CD4-positive, CD25-positive, alpha-beta regulatory T cell (primary cell): ENCODE measurements around the gene GPR137. TPM values are rescaled to one million over a fixed set of nuclear protein-coding genes. Genes with fewer than 3 reads are reported as not detected.
A peak's percentile ranks its signal among the peaks of the same experiment; 100 is the strongest.

Experiments used
- ATAC-seq, 2 donors: fragments of 150-1000 bp; cut with Tn5 transposase; one replicate each; pipeline ENCODE4 v1.10.0; 2021; ENCODE audit warnings: low read depth in 2 of 2, moderate number of reproducible peaks in 2 of 2, moderate library complexity in 1 of 2
- DNase-seq, 3 donors: peaks; one replicate each; pipeline versions ENCODE4 v3.0.0 to v3.0.0-alpha.2; 2012 to 2022; ENCODE audit warnings: mixed read lengths in 1 of 3
- H3K27ac ChIP-seq: one replicate; pipeline ENCODE4 v1.7.0; 2013; ENCODE audit warnings: mild to moderate bottlenecking, low read length; ENCODE audit not compliant: insufficient read depth, poor library complexity, severe bottlenecking
- H3K27me3 ChIP-seq: one replicate; pipeline ENCODE4 v1.7.0; 2013; ENCODE audit warnings: low read length; ENCODE audit not compliant: control insufficient read depth, insufficient read depth
- H3K36me3 ChIP-seq: one replicate; pipeline ENCODE4 v1.7.0; 2013; ENCODE audit warnings: mild to moderate bottlenecking, low read length, moderate library complexity; ENCODE audit not compliant: control insufficient read depth, insufficient read depth
- H3K4me1 ChIP-seq: 2 replicates; pipeline ENCODE4 v1.7.0; 2013; ENCODE audit warnings: mild to moderate bottlenecking, low read length; ENCODE audit not compliant: insufficient read depth, control insufficient read depth, poor library complexity, severe bottlenecking
- H3K4me3 ChIP-seq: one replicate; pipeline ENCODE4 v1.7.0; 2013; ENCODE audit warnings: low read depth, mild to moderate bottlenecking, low read length, moderate library complexity
- H3K9me3 ChIP-seq, 2 experiments: 1 replicate in 1 of 2; 2 replicates in 1 of 2; pipeline ENCODE4 v1.7.0; 2013; ENCODE audit warnings: low read length in 2 of 2, mild to moderate bottlenecking in 1 of 2, moderate library complexity in 1 of 2; ENCODE audit not compliant: control insufficient read depth in 2 of 2
- H3K27ac Mint-ChIP-seq, 3 donors: one replicate each; pipeline ENCODE4 v1.8.0; 2020 to 2022; ENCODE audit warnings: mild to moderate bottlenecking in 3 of 3, mixed read lengths in 3 of 3, moderate library complexity in 2 of 3
- H3K27me3 Mint-ChIP-seq: one replicate; pipeline ENCODE4 v1.8.0; 2022; ENCODE audit warnings: mild to moderate bottlenecking, mixed read lengths
- H3K36me3 Mint-ChIP-seq: one replicate; pipeline ENCODE4 v1.8.0; 2020; ENCODE audit warnings: mixed read lengths
- H3K4me1 Mint-ChIP-seq, 4 donors: one replicate each; pipeline ENCODE4 v1.8.0; 2020 to 2022; ENCODE audit warnings: mixed read lengths in 4 of 4, mild to moderate bottlenecking in 1 of 4
- H3K4me3 Mint-ChIP-seq, 4 donors: one replicate each; pipeline ENCODE4 v1.8.0; 2020 to 2022; ENCODE audit warnings: mild to moderate bottlenecking in 4 of 4, mixed read lengths in 4 of 4, moderate library complexity in 3 of 4
- H3K9me3 Mint-ChIP-seq, 7 donors: one replicate each; pipeline ENCODE4 v1.8.0; 2020 to 2022; ENCODE audit warnings: mixed read lengths in 7 of 7, mild to moderate bottlenecking in 3 of 7, moderate library complexity in 2 of 7
- polyA plus RNA-seq, 4 donors: library from polyadenylated mRNA; unstranded; fragments of 300-500 nt; fragmentation: Illumina TruSeq; gene quantifications; one replicate each; pipeline ENCODE4 v1.2.3, GENCODE V29; 2021
- total RNA-seq: library from RNA; stranded (reverse); gene quantifications from one replicate; pipeline ENCODE4 v1.2.3, GENCODE V29; 2022

Gene GPR137
- total and polyA plus RNA-seq, 5 donors from 2014 or later = 4.1 to 26.0 (median 6.5) TPM

DNA sequence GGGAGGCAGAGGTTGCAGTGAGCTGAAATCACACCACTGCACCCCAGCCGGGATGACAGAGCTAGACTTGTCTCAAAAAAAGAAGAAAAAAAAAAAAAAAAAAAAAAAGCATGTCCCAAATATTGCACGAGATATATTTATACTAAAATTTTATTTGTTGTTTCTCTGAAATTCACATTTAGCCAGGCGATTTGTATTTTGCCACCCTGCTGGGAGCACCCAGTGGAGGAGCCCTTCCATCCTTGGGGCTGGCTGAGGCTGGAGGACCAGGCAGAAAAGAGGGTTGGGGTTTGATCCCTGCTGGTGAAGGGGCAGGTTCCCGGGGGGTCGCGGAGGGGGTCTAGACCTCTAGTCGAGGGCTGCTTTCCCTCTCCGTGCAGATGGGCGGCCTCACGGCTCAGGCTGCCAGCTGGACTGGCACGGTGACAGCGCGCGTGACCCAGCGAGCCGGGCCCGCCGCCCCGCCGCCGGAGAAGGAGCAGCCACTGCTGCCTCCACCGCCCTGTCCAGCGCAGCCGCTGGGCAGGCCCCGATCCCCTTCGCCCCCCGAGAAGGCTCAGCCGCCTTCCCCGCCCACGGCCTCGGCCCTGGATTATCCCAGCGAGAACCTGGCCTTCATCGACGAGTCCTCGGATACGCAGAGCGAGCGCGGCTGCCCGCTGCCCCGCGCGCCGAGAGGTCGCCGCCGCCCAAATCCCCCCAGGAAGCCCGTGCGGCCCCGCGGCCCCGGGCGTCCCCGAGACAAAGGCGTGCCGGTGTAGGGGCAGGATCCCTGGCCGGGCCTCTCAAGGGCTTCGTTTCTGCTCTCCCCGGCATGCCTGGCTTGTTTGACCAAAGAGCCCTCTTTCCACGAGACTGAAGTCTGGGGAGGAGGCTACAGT lies 13.6 kb downstream of the GPR137 start:
- Mint-ChIP-seq H3K27me3 (peaks cover 75% of the 10 kb centered on the region), H3K4me3 (peak overlapping the region in 3 of 4 donors; percentile 70 to 75 (median 73)), H3K27ac (no peak overlapping the region), H3K4me1 (peaks cover 2 to 34% (median 15%) of the 10 kb centered on the region in 4 donors), H3K9me3 (no peaks in the 10 kb centered on the region), H3K36me3 (no peaks in the 10 kb centered on the region)
- H3K27ac ChIP-seq = no peak overlapping the region
- H3K9me3 ChIP-seq = no peaks in the 10 kb centered on the region
- ATAC-seq (no peak), DNase-seq (peak in 1 of 3 donors; percentile 22)
- no peaks in the 10 kb centered on the region for H3K36me3 ChIP-seq
- peaks cover 23% of the 10 kb centered on the region for H3K27me3 ChIP-seq
- peaks cover 31% of the 10 kb centered on the region for H3K4me1 ChIP-seq
- no peak overlapping the region for H3K4me3 ChIP-seq

DNA sequence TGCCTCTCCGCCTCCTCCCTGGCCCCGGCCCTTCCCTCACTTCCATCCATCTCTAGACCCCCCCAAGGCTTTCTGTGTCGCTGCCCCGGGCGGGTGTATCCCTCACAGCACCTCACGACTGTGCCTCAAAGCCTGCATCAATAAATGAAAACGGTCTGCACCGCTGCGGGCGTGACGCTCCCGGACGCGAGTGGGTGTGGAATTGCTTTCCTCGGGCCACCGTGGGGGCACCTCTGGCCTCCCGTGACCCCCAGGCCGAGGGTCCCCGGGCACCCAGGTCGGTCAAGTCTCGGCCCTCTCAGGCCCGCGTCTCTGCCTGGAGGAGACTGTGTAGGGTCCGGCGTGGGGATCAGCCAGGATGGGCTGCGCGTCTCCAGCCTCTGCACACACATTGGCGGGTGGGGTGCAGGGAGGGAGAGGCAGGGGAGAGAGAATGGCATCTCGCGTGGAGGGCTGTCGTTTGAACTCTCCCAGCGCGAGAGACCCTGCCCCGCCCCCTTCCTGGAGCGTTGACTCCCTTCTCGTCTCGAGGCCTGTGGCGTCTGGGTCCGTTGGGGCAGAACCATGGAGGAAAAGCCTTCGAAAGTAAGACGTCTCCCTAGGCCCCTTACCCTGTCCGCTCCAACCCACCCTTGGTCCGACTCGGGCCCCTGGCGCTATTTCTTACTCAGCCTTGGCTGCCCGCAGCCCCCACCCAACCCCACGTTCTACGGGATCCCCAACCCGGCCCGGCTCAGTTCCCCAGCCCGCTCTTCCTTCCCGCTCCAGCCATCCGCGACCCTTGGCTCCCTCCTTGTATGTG lies 14.4 kb downstream of the GPR137 start, which contains the start of gene CATSPERZ:
Gene CATSPERZ (plus strand): TSS at position 512 of the 802 bp plus-strand sequence. CDS start 53 bp downstream, at position 565.
- Histone ChIP-seq H3K27ac (no peak within 1 kb of the TSS), H3K4me3 (peak within 1 kb of the TSS; percentile 35), H3K27me3 (peaks cover 19% of the 10 kb centered on the region), H3K36me3 (no peaks in the 10 kb centered on the region), H3K9me3 (no peaks in the 10 kb centered on the region), H3K4me1 (peaks cover 37% of the 10 kb centered on the region)
- peak within 1 kb of the TSS; percentile 73 to 88 (median 78) for H3K4me3 Mint-ChIP-seq
- peaks cover 6 to 37% (median 18%) of the 10 kb centered on the region in 4 donors for H3K4me1 Mint-ChIP-seq
- no peak for ATAC-seq
- H3K27ac Mint-ChIP-seq = peak within 1 kb of the TSS in 1 of 3 donors; percentile 86
- no peaks in the 10 kb centered on the region for H3K36me3 Mint-ChIP-seq
- no peaks in the 10 kb centered on the region for H3K9me3 Mint-ChIP-seq
- H3K27me3 Mint-ChIP-seq = peaks cover 71% of the 10 kb centered on the region
- peak in 1 of 3 donors; percentile 38 for DNase-seq

DNA sequence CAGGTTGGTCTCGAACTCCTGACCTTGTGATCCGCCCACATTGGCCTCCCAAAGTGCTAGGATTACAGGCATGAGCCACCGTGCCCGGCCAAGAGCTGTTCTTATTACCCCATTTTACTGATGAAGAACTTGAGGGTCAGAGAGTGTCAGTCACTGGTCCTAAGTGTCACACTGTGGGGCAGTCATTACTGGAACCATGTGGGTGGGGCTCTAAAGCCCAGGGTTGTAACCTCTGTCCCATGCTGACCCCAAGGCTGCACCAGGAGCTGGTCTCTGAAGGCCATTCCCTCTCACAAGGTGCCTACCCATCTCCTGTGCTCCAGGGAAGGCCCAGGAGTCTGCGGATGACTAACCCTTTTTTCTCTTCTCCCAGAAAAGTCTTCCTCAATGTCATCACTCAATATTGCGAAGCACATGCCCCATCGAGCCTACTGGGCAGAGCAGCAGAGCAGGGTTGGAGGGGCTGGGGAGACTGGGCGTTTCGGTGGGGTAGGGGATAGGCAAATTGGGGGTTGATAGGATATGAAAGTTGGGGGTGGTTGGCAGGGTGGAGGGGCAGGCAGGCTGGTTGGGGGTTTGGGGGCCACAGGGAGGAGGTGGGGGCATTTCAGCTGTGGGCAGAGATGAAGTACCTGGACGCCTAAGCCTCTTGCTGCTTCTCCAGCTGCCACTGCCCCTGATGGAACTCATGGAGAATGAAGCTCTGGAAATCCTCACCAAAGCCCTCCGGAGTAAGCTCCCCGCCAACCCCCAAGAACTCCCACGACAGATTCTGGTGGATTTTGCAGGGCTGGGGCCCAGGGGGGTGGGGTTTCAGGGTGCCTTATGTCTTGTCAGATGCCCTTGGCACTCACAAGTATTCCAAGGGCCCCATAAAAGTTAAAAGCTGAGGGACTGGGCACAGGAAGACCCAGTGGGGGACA lies 17.7 kb downstream of the GPR137 start:
- H3K4me1 ChIP-seq = peaks cover 50% of the 10 kb centered on the region
- H3K9me3 Mint-ChIP-seq = no peaks in the 10 kb centered on the region
- H3K4me1 Mint-ChIP-seq = peaks cover 6 to 51% (median 22%) of the 10 kb centered on the region in 4 donors
- peaks cover 3% of the 10 kb centered on the region for H3K27me3 ChIP-seq
- no peaks in the 10 kb centered on the region for H3K36me3 Mint-ChIP-seq
- H3K4me3 ChIP-seq = no peak overlapping the region
- H3K27ac ChIP-seq = peak overlapping the region; percentile 94
- ATAC-seq (no peak), DNase-seq (no peak)
- H3K36me3 ChIP-seq = no peaks in the 10 kb centered on the region
- H3K9me3 ChIP-seq = no peaks in the 10 kb centered on the region
- H3K27ac Mint-ChIP-seq = peak overlapping the region in 1 of 3 donors; percentile 46
- H3K27me3 Mint-ChIP-seq = peaks cover 38% of the 10 kb centered on the region
- peak overlapping the region in 3 of 4 donors; percentile 75 to 98 (median 96) for H3K4me3 Mint-ChIP-seq

DNA sequence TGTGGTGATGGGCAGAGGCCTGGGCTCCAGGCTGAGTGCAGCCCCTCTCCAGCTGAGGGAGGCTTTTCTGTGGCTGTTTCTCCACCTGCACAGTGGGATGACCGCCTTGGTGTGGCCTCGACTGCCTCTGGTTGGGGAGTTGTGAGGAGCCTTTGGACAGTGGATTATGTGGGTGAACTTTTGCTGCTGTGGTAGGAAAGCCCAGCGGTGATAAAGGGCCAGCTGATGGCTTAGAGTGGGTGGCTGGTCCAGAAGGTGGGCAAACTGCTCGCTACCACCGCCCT lies 18.3 kb downstream of the GPR137 start:
- Histone ChIP-seq H3K9me3 (no peaks in the 10 kb centered on the region), H3K27me3 (peaks cover 3% of the 10 kb centered on the region), H3K4me1 (peaks cover 49% of the 10 kb centered on the region), H3K27ac (peak overlapping the region; percentile 94), H3K36me3 (no peaks in the 10 kb centered on the region), H3K4me3 (peak overlapping the region; percentile 76)
- DNase-seq = no peak
- H3K27me3 Mint-ChIP-seq = peaks cover 32% of the 10 kb centered on the region
- H3K36me3 Mint-ChIP-seq = no peaks in the 10 kb centered on the region
- peaks cover 6 to 48% (median 22%) of the 10 kb centered on the region in 4 donors for H3K4me1 Mint-ChIP-seq
- H3K9me3 Mint-ChIP-seq = no peaks in the 10 kb centered on the region
- H3K4me3 Mint-ChIP-seq = peak overlapping the region in 3 of 4 donors; percentile 94 to 98 (median 96)
- H3K27ac Mint-ChIP-seq = peak overlapping the region in 2 of 3 donors; percentile 95 to 98
- ATAC-seq = no peak

DNA sequence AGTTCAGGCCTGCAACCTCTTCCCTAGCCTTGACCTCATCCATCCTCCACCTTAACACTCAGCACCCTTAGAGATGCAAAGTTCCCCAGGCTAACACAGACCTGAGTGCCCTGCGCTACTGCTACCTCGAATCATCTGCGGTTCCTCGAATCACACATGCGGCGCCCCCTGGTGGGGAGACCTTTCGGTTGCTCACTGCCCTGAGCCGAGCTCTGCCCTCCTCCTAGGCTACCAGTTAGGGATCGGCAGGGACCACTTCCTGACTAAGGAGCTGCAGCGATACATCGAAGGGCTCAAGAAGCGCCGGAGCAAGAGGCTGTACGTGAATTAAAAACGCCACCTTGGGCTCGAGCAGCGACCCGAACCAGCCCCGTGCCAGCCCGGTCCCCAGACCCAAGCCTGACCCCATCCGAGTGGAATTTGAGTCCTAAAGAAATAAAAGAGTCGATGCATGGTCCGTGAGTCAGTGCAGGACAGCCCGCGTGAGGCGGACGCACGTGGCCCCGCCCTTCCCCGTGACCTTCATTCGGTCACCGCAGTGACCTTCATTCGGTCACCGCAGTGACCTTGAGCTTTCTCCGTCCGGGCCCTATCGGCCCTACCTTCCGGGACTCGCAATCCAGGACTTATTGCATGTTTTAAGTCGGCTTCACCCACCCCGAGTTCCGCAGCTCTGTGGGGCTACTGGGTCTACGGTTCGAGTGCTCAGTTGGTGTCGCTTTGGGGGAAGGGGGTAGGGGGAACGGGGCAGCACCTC lies 18.8 kb downstream of the GPR137 start:
- ATAC-seq (peak; percentile 33 to 39), DNase-seq (peak; percentile 81 to 94 (median 86))
- Histone ChIP-seq H3K27ac (peak overlapping the region; percentile 94), H3K9me3 (no peaks in the 10 kb centered on the region), H3K4me1 (peaks cover 44% of the 10 kb centered on the region), H3K4me3 (peak overlapping the region; percentile 76), H3K27me3 (peaks cover 3% of the 10 kb centered on the region), H3K36me3 (no peaks in the 10 kb centered on the region)
- Mint-ChIP-seq H3K4me3 (peak overlapping the region; percentile 94 to 98 (median 96)), H3K4me1 (peaks cover 6 to 47% (median 21%) of the 10 kb centered on the region in 4 donors), H3K36me3 (no peaks in the 10 kb centered on the region), H3K27me3 (peaks cover 27% of the 10 kb centered on the region), H3K27ac (peak overlapping the region; percentile 95 to 98 (median 96)), H3K9me3 (no peaks in the 10 kb centered on the region)

DNA sequence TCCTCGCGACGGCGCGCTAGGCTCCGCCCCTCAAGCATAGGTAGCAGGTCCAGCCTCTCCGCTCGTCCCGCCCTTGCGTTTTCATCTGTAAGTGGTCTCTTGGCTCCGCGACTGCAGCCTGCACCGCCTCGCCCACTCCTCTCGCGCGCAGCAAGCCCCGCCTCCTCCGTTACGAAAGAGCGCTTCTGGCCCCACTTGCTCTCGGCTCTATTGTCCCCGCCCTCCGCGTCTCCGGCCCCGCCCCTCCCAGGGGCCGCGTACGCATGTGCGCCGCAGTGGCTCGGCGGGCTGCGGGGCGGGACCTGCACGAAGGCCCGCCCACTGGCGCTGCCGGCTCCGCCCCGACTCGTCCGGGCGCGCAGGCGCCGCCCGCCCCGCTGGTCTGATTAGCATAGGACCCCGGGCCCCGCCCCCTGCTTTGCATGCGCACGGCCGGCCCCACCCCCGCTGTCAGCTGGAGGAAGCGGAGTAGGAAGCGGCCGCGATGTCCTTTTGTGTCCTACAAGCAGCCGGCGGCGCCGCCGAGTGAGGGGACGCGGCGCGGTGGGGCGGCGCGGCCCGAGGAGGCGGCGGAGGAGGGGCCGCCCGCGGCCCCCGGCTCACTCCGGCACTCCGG lies 19.5 kb downstream of the GPR137 start, which contains the start of gene ESRRA:
Gene ESRRA (plus strand): TSS at position 450 of the 616 bp plus-strand sequence. CDS start 1,656 bp downstream, outside the sequence.
- peaks cover 3% of the 10 kb centered on the region for H3K27me3 ChIP-seq
- no peaks in the 10 kb centered on the region for H3K36me3 ChIP-seq
- H3K9me3 ChIP-seq = no peaks in the 10 kb centered on the region
- peak; percentile 75 to 78 for ATAC-seq
- peak within 1 kb of the TSS; percentile 94 for H3K27ac ChIP-seq
- H3K27me3 Mint-ChIP-seq = peaks cover 20% of the 10 kb centered on the region
- H3K4me3 ChIP-seq = peak within 1 kb of the TSS; percentile 77
- peak within 1 kb of the TSS; percentile 96 to 98 (median 96) for H3K27ac Mint-ChIP-seq
- H3K4me1 ChIP-seq = peaks cover 37% of the 10 kb centered on the region
- H3K9me3 Mint-ChIP-seq = no peaks in the 10 kb centered on the region
- H3K36me3 Mint-ChIP-seq = no peaks in the 10 kb centered on the region
- peak; percentile 98 to 99 (median 99) for DNase-seq
- H3K4me1 Mint-ChIP-seq = peaks cover 6 to 44% (median 18%) of the 10 kb centered on the region in 4 donors
- peak within 1 kb of the TSS; percentile 95 to 99 (median 97) for H3K4me3 Mint-ChIP-seq
